ENCODE results near the gene DBN1.
A peak's percentile ranks its signal among the peaks of the same experiment; 100 is the strongest.

Gene DBN1

DNA sequence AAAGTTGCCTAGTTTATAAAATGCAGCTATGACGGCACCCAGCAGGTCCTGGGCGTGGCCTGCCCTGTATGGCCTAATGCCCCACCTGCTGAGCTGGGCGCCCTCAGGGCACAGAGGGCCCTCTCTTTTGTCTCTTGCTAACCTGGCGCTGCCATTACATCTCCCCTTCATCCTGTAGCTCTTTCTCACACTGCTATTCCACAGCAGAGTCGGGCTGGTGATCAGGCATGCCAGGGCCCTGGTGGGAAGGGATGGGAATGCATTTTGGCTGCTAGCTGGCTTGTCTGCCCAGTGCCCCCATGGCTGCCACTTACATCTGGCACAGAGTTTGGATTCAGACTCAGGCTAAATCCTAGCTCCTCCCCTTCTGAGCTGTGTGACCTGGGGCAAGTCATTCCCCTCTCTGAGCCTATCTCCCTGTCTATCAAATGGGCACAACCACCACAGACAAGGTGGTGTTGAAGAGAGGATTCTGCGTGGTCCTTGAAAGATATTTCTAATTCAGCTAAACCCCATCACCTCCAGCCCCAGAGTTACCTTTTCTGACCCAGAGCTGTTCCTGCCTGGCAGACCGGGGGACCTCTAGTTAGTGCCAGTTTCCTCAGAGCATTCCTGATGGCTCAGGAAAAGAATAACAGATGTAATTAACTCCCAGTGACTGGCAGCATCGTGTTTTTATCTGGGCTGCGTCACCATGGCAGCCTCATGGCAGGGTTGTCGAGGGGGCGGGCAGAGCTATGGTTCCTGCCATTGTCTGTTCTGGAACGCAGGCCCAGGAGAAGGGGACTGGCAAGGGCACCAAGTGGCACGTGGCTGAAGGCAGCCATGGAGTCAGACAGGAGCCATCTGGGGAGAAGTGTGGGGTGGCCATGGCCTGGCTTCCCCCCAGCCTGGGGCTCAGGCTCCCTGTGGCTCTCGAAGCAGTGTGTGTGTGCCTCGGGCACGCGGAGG is 20.5 kb downstream of the DBN1 start:
- no peak overlapping the region for H3K4me3 ChIP-seq (ENCODE audit: low read length)
- H3K79me2 ChIP-seq (ENCODE audit: low read length), result no peaks in the 10 kb centered on the region
- peaks cover 23% of the 10 kb centered on the region for H4K20me1 ChIP-seq (ENCODE audit: insufficient read depth, low read length)
- H3K9ac ChIP-seq (ENCODE audit: low read length), result no peak overlapping the region
- peaks cover 24% of the 10 kb centered on the region for H3K4me1 ChIP-seq (ENCODE audit: low read length)
- no peak overlapping the region for H3K27ac ChIP-seq (ENCODE audit: low read length)
- H3K27me3 ChIP-seq (ENCODE audit: low read depth, low read length), result no peaks in the 10 kb centered on the region
- H3K9me3 ChIP-seq (ENCODE audit: insufficient read depth, low read length), result no peaks in the 10 kb centered on the region
- no peak for TF ChIP-seq EZH2phosphoT487 (IDR thresholded peaks at IDR 0.05; ENCODE audit: low read depth)
- TF ChIP-seq, protein P1, sequence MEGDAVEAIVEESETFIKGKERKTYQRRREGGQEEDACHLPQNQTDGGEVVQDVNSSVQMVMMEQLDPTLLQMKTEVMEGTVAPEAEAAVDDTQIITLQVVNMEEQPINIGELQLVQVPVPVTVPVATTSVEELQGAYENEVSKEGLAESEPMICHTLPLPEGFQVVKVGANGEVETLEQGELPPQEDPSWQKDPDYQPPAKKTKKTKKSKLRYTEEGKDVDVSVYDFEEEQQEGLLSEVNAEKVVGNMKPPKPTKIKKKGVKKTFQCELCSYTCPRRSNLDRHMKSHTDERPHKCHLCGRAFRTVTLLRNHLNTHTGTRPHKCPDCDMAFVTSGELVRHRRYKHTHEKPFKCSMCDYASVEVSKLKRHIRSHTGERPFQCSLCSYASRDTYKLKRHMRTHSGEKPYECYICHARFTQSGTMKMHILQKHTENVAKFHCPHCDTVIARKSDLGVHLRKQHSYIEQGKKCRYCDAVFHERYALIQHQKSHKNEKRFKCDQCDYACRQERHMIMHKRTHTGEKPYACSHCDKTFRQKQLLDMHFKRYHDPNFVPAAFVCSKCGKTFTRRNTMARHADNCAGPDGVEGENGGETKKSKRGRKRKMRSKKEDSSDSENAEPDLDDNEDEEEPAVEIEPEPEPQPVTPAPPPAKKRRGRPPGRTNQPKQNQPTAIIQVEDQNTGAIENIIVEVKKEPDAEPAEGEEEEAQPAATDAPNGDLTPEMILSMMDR (IDR thresholded peaks at IDR 0.05; ENCODE audit: low read depth, low read length), result no peak
- peak overlapping the region; percentile 77 for H3K4me2 ChIP-seq (ENCODE audit: low read length)
- H2AFZ ChIP-seq (ENCODE audit: low read depth, low read length), result no peak overlapping the region
- no peaks in the 10 kb centered on the region for H3K36me3 ChIP-seq (replicated peaks; ENCODE audit: low read depth, low read length)

DNA sequence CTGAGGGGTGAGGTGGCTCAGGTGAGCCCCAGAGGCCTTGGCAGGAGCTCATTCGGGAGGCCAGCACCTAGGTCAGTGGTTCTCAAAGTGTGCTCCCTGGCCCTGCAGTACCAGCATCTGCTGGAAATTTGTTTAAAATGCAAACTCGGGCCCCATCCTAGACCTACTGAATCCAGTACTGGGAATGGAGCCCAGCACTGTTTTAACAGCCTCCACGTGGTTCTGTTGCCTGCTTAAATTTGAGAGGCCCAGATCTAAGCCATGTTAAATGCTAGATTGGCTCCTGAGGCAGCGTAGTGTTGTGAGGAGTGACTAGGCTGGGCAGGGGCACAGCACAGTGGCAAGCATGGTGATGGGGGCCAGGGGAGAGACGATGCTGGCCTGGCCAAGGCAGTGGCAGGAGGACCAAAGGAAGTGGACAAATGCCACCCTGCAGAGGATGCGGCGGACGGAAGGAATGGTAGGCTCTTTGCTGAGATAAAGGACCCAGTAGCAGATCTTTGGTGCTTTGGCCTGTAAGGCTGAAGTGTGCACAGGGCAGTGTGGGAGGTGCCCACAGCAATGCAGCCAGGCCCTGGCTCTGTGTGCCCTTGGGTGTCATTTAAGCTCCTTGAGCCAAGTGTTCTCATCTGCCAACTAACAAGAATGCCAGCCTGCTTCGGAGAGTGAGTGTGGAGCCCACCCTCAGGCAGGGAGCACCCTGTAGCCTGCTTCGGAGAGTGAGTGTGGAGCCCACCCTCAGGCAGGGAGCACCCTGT is 22.6 kb downstream of the DBN1 start:
- peaks cover 29% of the 10 kb centered on the region for H3K4me1 ChIP-seq (ENCODE audit: low read length)

DNA sequence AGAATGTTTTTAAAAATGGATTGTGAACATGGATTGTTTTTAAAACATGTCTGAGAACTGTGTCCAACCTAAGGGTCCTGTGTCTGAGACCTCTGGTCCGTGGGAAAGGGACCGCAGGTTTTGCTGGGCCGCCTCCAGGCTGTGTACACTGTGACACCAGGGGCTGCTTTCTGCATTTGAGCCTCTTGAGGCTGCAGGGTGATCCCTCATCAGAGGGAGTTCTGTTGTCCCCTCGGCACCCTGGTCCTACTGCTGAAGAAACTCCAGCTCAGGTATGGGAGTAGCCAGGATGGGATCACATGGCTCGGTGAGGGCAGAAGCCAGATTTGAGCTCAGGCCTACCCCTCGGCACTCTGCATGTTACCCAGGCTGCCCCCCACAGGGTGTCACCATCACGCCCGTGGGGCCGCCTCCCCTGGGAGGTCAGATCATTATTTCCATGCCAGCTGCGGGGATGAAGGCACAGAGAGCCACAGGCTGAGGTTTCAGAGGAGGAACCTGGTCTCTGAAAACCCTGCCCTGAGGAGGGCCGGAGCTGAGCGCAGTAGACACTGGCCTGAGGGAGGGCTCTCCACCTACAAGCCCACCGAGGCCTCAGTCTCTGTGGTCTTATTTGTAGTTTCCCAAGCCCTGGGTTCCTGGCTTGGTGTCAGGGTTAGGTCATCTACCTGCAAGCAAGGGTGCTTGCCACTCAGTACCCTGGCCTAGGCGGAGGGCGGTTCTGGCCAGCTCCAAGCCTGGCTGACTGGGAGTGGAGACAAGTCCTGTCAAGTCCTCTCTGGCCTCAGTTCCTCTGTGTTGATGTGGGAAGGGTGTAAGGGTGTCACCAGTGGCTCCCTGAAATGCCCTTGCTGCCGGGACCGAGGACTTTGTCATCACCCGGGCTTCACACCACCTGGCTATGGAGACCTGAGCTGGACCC is 24.0 kb downstream of the DBN1 start:
- H3K4me2 ChIP-seq (ENCODE audit: low read length), result no peak overlapping the region
- H3K27me3 ChIP-seq (ENCODE audit: low read depth, low read length), result no peaks in the 10 kb centered on the region
- H3K4me3 ChIP-seq (ENCODE audit: low read length), result no peak overlapping the region
- no peak overlapping the region for H3K9ac ChIP-seq (ENCODE audit: low read length)
- H2AFZ ChIP-seq (ENCODE audit: low read depth, low read length), result no peak overlapping the region
- TF ChIP-seq, protein P1 (IDR thresholded peaks at IDR 0.05; ENCODE audit: low read depth, low read length), result no peak
- no peak for TF ChIP-seq EZH2phosphoT487 (IDR thresholded peaks at IDR 0.05; ENCODE audit: low read depth)
- no peaks in the 10 kb centered on the region for H3K79me2 ChIP-seq (ENCODE audit: low read length)
- peaks cover 44% of the 10 kb centered on the region for H3K4me1 ChIP-seq (ENCODE audit: low read length)
- no peaks in the 10 kb centered on the region for H3K36me3 ChIP-seq (replicated peaks; ENCODE audit: low read depth, low read length)
- no peak overlapping the region for H3K27ac ChIP-seq (ENCODE audit: low read length)
- H3K9me3 ChIP-seq (ENCODE audit: insufficient read depth, low read length), result no peaks in the 10 kb centered on the region
- peaks cover 13% of the 10 kb centered on the region for H4K20me1 ChIP-seq (ENCODE audit: insufficient read depth, low read length)

More for the DNA sequence above, 22.6 kb downstream of the DBN1 start:
- Histone ChIP-seq H2AFZ (ENCODE audit: low read depth, low read length) (no peak overlapping the region), H3K4me2 (ENCODE audit: low read length) (no peak overlapping the region), H3K9me3 (ENCODE audit: insufficient read depth, low read length) (no peaks in the 10 kb centered on the region), H3K27ac (ENCODE audit: low read length) (no peak overlapping the region), H3K36me3 (replicated peaks; ENCODE audit: low read depth, low read length) (no peaks in the 10 kb centered on the region), H3K79me2 (ENCODE audit: low read length) (no peaks in the 10 kb centered on the region), H4K20me1 (ENCODE audit: insufficient read depth, low read length) (peaks cover 13% of the 10 kb centered on the region), H3K4me3 (ENCODE audit: low read length) (no peak overlapping the region), H3K9ac (ENCODE audit: low read length) (no peak overlapping the region), H3K27me3 (ENCODE audit: low read depth, low read length) (no peaks in the 10 kb centered on the region)
- TF ChIP-seq, protein P1 (IDR thresholded peaks at IDR 0.05; ENCODE audit: low read depth, low read length), result no peak
- no peak for TF ChIP-seq EZH2phosphoT487 (IDR thresholded peaks at IDR 0.05; ENCODE audit: low read depth)
